H1 (cell line): ENCODE results near the gene ATP7B. TPM values are rescaled to one million over a fixed set of nuclear protein-coding genes. Genes with fewer than 3 reads are reported as not detected.

ENCODE experiments used
- CTCF ChIA-PET: fragments of 300-600 bp; sonication (Branson Sonifier 250); formaldehyde crosslinking; loops from one replicate; lab custom pipeline; 2021; ENCODE audit not compliant: partially characterized antibody; lab: Charles Lee
- POLR2A ChIA-PET: fragments of 300-600 bp; sonication (Branson Sonifier 250); formaldehyde crosslinking; loops from one replicate; lab custom pipeline; 2021; ENCODE audit warnings: inconsistent platforms; ENCODE audit not compliant: partially characterized antibody; lab: Charles Lee
- DNase-seq, 2 experiments: peaks; one replicate each; pipeline versions ENCODE4 v3.0.0 to v3.0.0-alpha.2; 2010 to 2022; ENCODE audit warnings: low spot score in 2 of 2, low read depth in 1 of 2, mixed read lengths in 1 of 2
- FAIRE-seq: peaks from 2 replicates; lab custom pipeline; 2011; peaks lifted over from hg19 to GRCh38; lab: Jason Lieb, UNC
- H2AFZ ChIP-seq: 2 replicates; pipeline ENCODE4 v1.8.1; 2012; ENCODE audit warnings: low read length, inconsistent platforms
- H2AK5ac ChIP-seq: 2 replicates; pipeline ENCODE4 v1.6.1; 2013; ENCODE audit warnings: low read depth, low read length
- H2BK120ac ChIP-seq: replicated peaks from 2 replicates; pipeline ENCODE3; 2013; ENCODE audit warnings: low read depth, low read length, inconsistent platforms
- H2BK12ac ChIP-seq: 2 replicates; pipeline ENCODE4 v1.6.1; 2013; ENCODE audit warnings: low read depth, low read length
- H2BK15ac ChIP-seq: 2 replicates; pipeline ENCODE4 v1.6.1; 2013; ENCODE audit warnings: low read length
- H2BK20ac ChIP-seq: 2 replicates; pipeline ENCODE4 v1.6.1; 2013; ENCODE audit warnings: low read length
- H2BK5ac ChIP-seq: 2 replicates; pipeline ENCODE4 v1.6.1; 2013; ENCODE audit warnings: low read depth, low read length
- H3K14ac ChIP-seq: 2 replicates; pipeline ENCODE4 v1.6.1; 2013; ENCODE audit warnings: inconsistent platforms; ENCODE audit not compliant: insufficient read length
- H3K18ac ChIP-seq: 2 replicates; pipeline ENCODE4 v1.6.1; 2013; ENCODE audit warnings: low read length; ENCODE audit errors: extremely low read depth
- H3K23ac ChIP-seq: 2 replicates; pipeline ENCODE4 v1.6.1; 2013; ENCODE audit warnings: inconsistent platforms; ENCODE audit not compliant: insufficient read length
- H3K23me2 ChIP-seq: 2 replicates; pipeline ENCODE4 v1.6.1; 2013; ENCODE audit warnings: low read depth, low read length
- H3K27ac ChIP-seq: 2 replicates; pipeline ENCODE4 v1.6.1; 2011; ENCODE audit warnings: low read depth, low read length, inconsistent platforms
- H3K27me3 ChIP-seq, 4 experiments: replicated peaks in 1 of 4; 1 replicate in 1 of 4; 2 replicates in 3 of 4; pipeline versions ENCODE4 v1.6.1 to v1.8.1; 2011 to 2013; ENCODE audit warnings: low read length in 3 of 4, mild to moderate bottlenecking in 3 of 4, inconsistent platforms in 2 of 4, mixed read lengths in 2 of 4, moderate library complexity in 1 of 4; ENCODE audit not compliant: control insufficient read depth in 3 of 4, insufficient read depth in 3 of 4; ENCODE audit errors: extremely low read depth in 1 of 4
- H3K36me3 ChIP-seq, 4 experiments: 2 replicates each; pipeline versions ENCODE4 v1.6.1 to v1.8.1; 2011 to 2013; ENCODE audit warnings: mild to moderate bottlenecking in 4 of 4, low read length in 3 of 4, moderate library complexity in 2 of 4, control low read depth in 1 of 4, inconsistent platforms in 1 of 4; ENCODE audit not compliant: insufficient read depth in 4 of 4, control insufficient read depth in 2 of 4
- H3K4ac ChIP-seq: replicated peaks from 2 replicates; pipeline ENCODE3; 2013; ENCODE audit warnings: low read length, low read depth, mixed read lengths, inconsistent platforms; ENCODE audit not compliant: insufficient read length
- H3K4me1 ChIP-seq, 4 experiments: replicated peaks in 1 of 4; 1 replicate in 1 of 4; 2 replicates in 3 of 4; pipeline versions ENCODE4 v1.6.1 to v1.8.1; 2011 to 2013; ENCODE audit warnings: low read length in 3 of 4, inconsistent platforms in 2 of 4, mixed read lengths in 1 of 4; ENCODE audit not compliant: insufficient read depth in 4 of 4, control insufficient read depth in 3 of 4
- H3K4me2 ChIP-seq, 2 experiments: 2 replicates each; pipeline versions ENCODE4 v1.6.1 to v1.8.1; 2011 to 2013; ENCODE audit warnings: low read depth in 2 of 2, low read length in 2 of 2, control low read depth in 1 of 2, inconsistent platforms in 1 of 2, mild to moderate bottlenecking in 1 of 2; ENCODE audit not compliant: insufficient read depth in 1 of 2
- H3K4me3 ChIP-seq, 4 experiments: fragments of 200-600, 300-600 bp in 1 of 4; sonication (generic), shearing (Covaris generic), sonication (Bioruptor Twin) in 1 of 4; 2 replicates each; pipeline versions ENCODE4 v1.5.1 to v1.8.1; 2011 to 2016; ENCODE audit warnings: low read length in 4 of 4, low read depth in 3 of 4, control low read depth in 2 of 4, inconsistent platforms in 2 of 4, mild to moderate bottlenecking in 2 of 4, mixed read lengths in 1 of 4, moderate library complexity in 1 of 4; ENCODE audit not compliant: insufficient read depth in 2 of 4; ENCODE audit errors: extremely low read depth in 1 of 4
- H3K56ac ChIP-seq: replicated peaks from 2 replicates; pipeline ENCODE3; 2013; ENCODE audit warnings: low read depth, mild to moderate bottlenecking, mixed read lengths, low read length, inconsistent platforms; ENCODE audit not compliant: insufficient read length
- H3K79me1 ChIP-seq: 2 replicates; pipeline ENCODE4 v1.6.1; 2013; ENCODE audit warnings: low read depth, low read length, control low read depth
- H3K79me2 ChIP-seq, 2 experiments: 2 replicates each; pipeline versions ENCODE4 v1.6.1 to v1.8.1; 2012 to 2013; ENCODE audit warnings: low read length in 2 of 2, mild to moderate bottlenecking in 2 of 2, inconsistent platforms in 1 of 2; ENCODE audit not compliant: insufficient read depth in 2 of 2, control insufficient read depth in 1 of 2
- H3K9ac ChIP-seq, 4 experiments: replicated peaks in 1 of 4; 1 replicate in 1 of 4; 2 replicates in 3 of 4; pipeline versions ENCODE4 v1.6.1 to v1.8.1; 2011 to 2013; ENCODE audit warnings: low read depth in 3 of 4, low read length in 3 of 4, control low read depth in 2 of 4, mild to moderate bottlenecking in 2 of 4, moderate library complexity in 2 of 4, inconsistent platforms in 1 of 4; ENCODE audit errors: extremely low read depth in 1 of 4
- H3K9me3 ChIP-seq, 2 experiments: 2 replicates each; pipeline versions ENCODE4 v1.6.1 to v1.8.1; 2012 to 2013; ENCODE audit warnings: mild to moderate bottlenecking in 2 of 2, moderate library complexity in 2 of 2, control low read depth in 1 of 2, inconsistent platforms in 1 of 2, low read depth in 1 of 2, low read length in 1 of 2, mixed read lengths in 1 of 2; ENCODE audit not compliant: insufficient read depth in 2 of 2
- H4K20me1 ChIP-seq, 2 experiments: replicated peaks in 1 of 2; 2 replicates each; pipeline versions ENCODE3 to v1.8.1; 2011 to 2013; ENCODE audit warnings: inconsistent platforms in 2 of 2, low read length in 2 of 2, mild to moderate bottlenecking in 1 of 2; ENCODE audit not compliant: insufficient read depth in 2 of 2, control insufficient read depth in 1 of 2
- H4K5ac ChIP-seq: 2 replicates; pipeline ENCODE4 v1.6.1; 2013; ENCODE audit warnings: low read length, low read depth, mixed read lengths, inconsistent platforms; ENCODE audit not compliant: insufficient read length
- H4K8ac ChIP-seq: 2 replicates; pipeline ENCODE4 v1.8.0; 2013; ENCODE audit warnings: mild to moderate bottlenecking, moderate library complexity, low read length, inconsistent platforms; ENCODE audit not compliant: insufficient read depth; ENCODE audit errors: extremely low read depth
- H4K91ac ChIP-seq: replicated peaks from 2 replicates; pipeline ENCODE3; 2013; ENCODE audit warnings: low read length, mixed read lengths, inconsistent platforms; ENCODE audit not compliant: insufficient read length
- ATF2 ChIP-seq: IDR thresholded peaks from 2 replicates; pipeline ENCODE4 v1.6.1; 2012; ENCODE audit warnings: low read length, inconsistent platforms
- BRCA1 ChIP-seq: IDR thresholded peaks from 2 replicates; pipeline ENCODE4 v1.6.1; 2012; ENCODE audit warnings: low read depth, low read length, improper control_type of control experiment
- HDAC6 ChIP-seq: IDR thresholded peaks from one replicate; pipeline ENCODE4 v1.7.1; 2012; ENCODE audit warnings: low read depth, mild to moderate bottlenecking, inconsistent platforms, low read length, moderate library complexity
- KDM4A ChIP-seq: IDR thresholded peaks from one replicate; pipeline ENCODE4 v1.7.1; 2012; ENCODE audit warnings: low read depth, mild to moderate bottlenecking, moderate library complexity, low read length, inconsistent platforms; ENCODE audit not compliant: severe bottlenecking
- PHF8 ChIP-seq: fragments of 200-600 bp; sonication (generic); conservative IDR thresholded peaks from 2 replicates; pipeline ENCODE4 v1.7.1; 2012; ENCODE audit warnings: low read depth, mild to moderate bottlenecking, inconsistent platforms, low read length, moderate library complexity
- SAP30 ChIP-seq: fragments of 300-600 bp; sonication (generic); IDR thresholded peaks from 2 replicates; pipeline ENCODE4 v1.7.1; 2012; ENCODE audit warnings: low read length, moderate library complexity, mild to moderate bottlenecking, inconsistent platforms; ENCODE audit not compliant: insufficient read depth, insufficient replicate concordance
- SIRT6 ChIP-seq: IDR thresholded peaks from one replicate; pipeline ENCODE4 v1.7.1; 2012; ENCODE audit warnings: low read length, inconsistent platforms
- SP2 ChIP-seq: IDR thresholded peaks from 2 replicates; pipeline ENCODE4 v1.6.1; 2012; ENCODE audit warnings: mild to moderate bottlenecking, low read length, inconsistent platforms
- USF2 ChIP-seq: IDR thresholded peaks from 2 replicates; pipeline ENCODE4 v1.6.1; 2011; ENCODE audit warnings: low read length, improper control_type of control experiment
- WGBS, 2 experiments: shearing (Covaris generic) in 1 of 2; methylation state at CpG; one replicate each; pipeline versions ENCODE4 v1.1.6 to v1.1.7; 2013 to 2015; ENCODE audit warnings: low lambda C conversion rate in 2 of 2, mixed read lengths in 2 of 2, inconsistent platforms in 1 of 2, low coverage in 1 of 2, missing lambda C conversion rate in 1 of 2; ENCODE audit not compliant: insufficient replicate concordance in 2 of 2, insufficient coverage in 1 of 2, insufficient read length in 1 of 2; ENCODE audit errors: extremely low coverage in 1 of 2, missing lambda C conversion rate in 1 of 2; 5-methylcytosine and 5-hydroxymethylcytosine counted together
- polyA plus RNA-seq, 7 experiments: library from polyadenylated mRNA; depleted of rRNA in 3 of 7; stranded (reverse) in 5 of 7; unstranded in 2 of 7; fragments of >200 nt in 5 of 7; fragments of 200-250 nt in 2 of 7; gene quantifications; 1 replicate in 5 of 7; 2 replicates in 1 of 7; 4 replicates in 1 of 7; pipeline versions ENCODE4 v1.2.1 to v1.2.3, GENCODE V29; 2011 to 2013; ENCODE audit warnings: missing spikeins in 2 of 7, mixed read lengths in 2 of 7
- total RNA-seq: library from RNA; stranded (reverse); fragmentation: NEBNext Ultra II Directional; extraction: Animal tissue kit (Norgen Biotek cat#: 25700); gene quantifications from 2 replicates; pipeline ENCODE4 v1.2.1, GENCODE V29; 2021

ATP7B gene
- total and polyA plus RNA-seq, 2 of the 8 experiments (the other 6 are each of a cell fraction or from before 2014, with no cell fraction given), result 4.1 to 9.2 TPM

- Histone ChIP-seq H3K79me1 (no peaks in the 10 kb centered on the region), H3K4ac (no peak overlapping the region), H2AK5ac (no peak overlapping the region), H3K79me2 (no peaks in the 10 kb centered on the region), H3K18ac (no peak overlapping the region), H2BK5ac (peak overlapping the region; percentile 8; the same call in 1 of the 2 replicates), H3K14ac (no peak overlapping the region), H3K27me3 (0 out of 7 replicates have a peak, but pooled peaks cover 0 to 2% (median 0%) of the 10 kb centered on the region in 4 experiments), H3K23me2 (no peaks in the 10 kb centered on the region), H2BK15ac (no peak overlapping the region), H2AFZ (no peak overlapping the region), H3K56ac (no peak overlapping the region), H4K5ac (no peak overlapping the region), H3K4me1 (no peaks in the 10 kb centered on the region), H3K27ac (no peak overlapping the region), H2BK12ac (no peak overlapping the region), H3K4me2 (no peak overlapping the region), H4K20me1 (peaks cover 0 to 2% of the 10 kb centered on the region in 2 experiments), H2BK120ac (no peak overlapping the region), H2BK20ac (no peak overlapping the region), H3K23ac (no peak overlapping the region), H3K36me3 (no peaks in the 10 kb centered on the region), H4K8ac (no peak overlapping the region), H4K91ac (no peak overlapping the region), H3K9me3 (no peaks in the 10 kb centered on the region), H3K4me3 (no peak overlapping the region), H3K9ac (no peak overlapping the region)
- FAIRE-seq (no peak), DNase-seq (no peak)
- POLR2A ChIA-PET, result no interaction called here
- WGBS, 2 experiments, result 90% methylated on average over 16 of the region's 16 CpGs; no CpG with 5 or more reads in 1 of the 2 experiments
- CTCF ChIA-PET, result interaction anchor here (0.6 to 1.8 kb wide), 7 partner anchors 20 to 172 kb away, joined by 3 to 8 read pairs (median 4); no protein-coding TSS in a partner anchor
- TF ChIP-seq SAP30 (no peak), PHF8 (no peak), USF2 (no peak), SIRT6 (no peak), KDM4A (no peak), BRCA1 (no peak), HDAC6 (no peak), ATF2 (no peak), SP2 (no peak)
These were observed 55.2 kb downstream of the ATP7B start for GRCh38 chr13:51955816-51956603.
